Ascending aorta (tissue), 2 donors: ENCODE results near the gene RGS10. TPM values are rescaled to one million over a fixed set of nuclear protein-coding genes. Genes with fewer than 3 reads are reported as not detected.

Source experiments
- DNase-seq, 2 donors: peaks; one replicate each; pipeline ENCODE4 v3.0.0-alpha.2; 2019; ENCODE audit warnings: low spot score in 2 of 2
- H3K27ac ChIP-seq, 2 donors: fragments of 200-600 bp; sonication (generic); one replicate each; pipeline ENCODE4 v1.5.1; 2016 to 2017; ENCODE audit warnings: mild to moderate bottlenecking in 1 of 2
- H3K27me3 ChIP-seq: fragments of 200-600 bp; sonication (generic); one replicate; pipeline ENCODE4 v1.5.1; 2017
- H3K36me3 ChIP-seq, 2 donors: fragments of 200-600 bp; sonication (generic); one replicate each; pipeline ENCODE4 v1.5.1; 2016
- H3K4me1 ChIP-seq, 2 donors: fragments of 200-600 bp; sonication (generic); one replicate each; pipeline ENCODE4 v1.5.1; 2016 to 2017; ENCODE audit warnings: mild to moderate bottlenecking in 1 of 2
- H3K4me3 ChIP-seq, 2 donors: fragments of 200-600 bp; sonication (generic); one replicate each; pipeline ENCODE4 v1.5.1; 2016 to 2017; ENCODE audit warnings: mild to moderate bottlenecking in 1 of 2
- H3K9me3 ChIP-seq, 2 donors: fragments of 200-600 bp; sonication (generic); one replicate each; pipeline ENCODE4 v1.5.1; 2016
- intact Hi-C: fragments of 100-400 bp; cut with DNase I; formaldehyde crosslinking; loops from one replicate; pipeline ENCODE4 v1.15.1; 2023
- total RNA-seq: library from RNA; depleted of rRNA; stranded (reverse); fragments of >200 nt; gene quantifications from one replicate; pipeline ENCODE4 v1.1.0, GENCODE V29; 2016
- TF ChIP-seq, protein P1 (sequence below), 3 experiments: fragments of 200-600 bp in 2 of 3; fragments of 450-650 bp in 1 of 3; sonication (generic) in 2 of 3; IDR thresholded peaks; one replicate each; pipeline ENCODE4 v1.5.1; 2016 to 2019; ENCODE audit warnings: antibody characterized with exemption in 3 of 3, mild to moderate bottlenecking in 1 of 3, moderate library complexity in 1 of 3

RGS10 gene
- total RNA-seq, 1 donor from 2014 or later, result 42.9 TPM

DNA sequence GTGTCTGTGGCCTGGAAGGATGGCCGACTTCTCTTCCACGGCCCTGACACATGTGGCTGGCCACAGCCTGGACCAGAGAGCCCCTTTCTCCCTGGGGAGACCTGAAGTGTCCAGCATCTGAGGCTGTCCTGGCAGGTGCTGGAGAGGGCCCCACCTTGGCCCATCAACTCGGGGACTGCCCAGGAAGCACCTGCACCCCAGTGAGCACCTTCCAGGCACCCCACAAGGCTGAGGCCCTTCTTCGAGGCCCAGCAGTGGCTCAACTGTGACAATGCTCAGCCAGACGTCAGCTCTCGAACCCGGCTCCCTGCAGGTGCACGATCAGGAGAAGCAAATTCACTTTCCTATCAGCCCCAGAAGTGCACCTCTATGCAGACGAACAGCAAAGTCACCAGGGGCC lies 24.3 kb downstream of the RGS10 start:
- no peaks in the 10 kb centered on the region for H3K36me3 ChIP-seq
- intact Hi-C loops, result no loop called here

DNA sequence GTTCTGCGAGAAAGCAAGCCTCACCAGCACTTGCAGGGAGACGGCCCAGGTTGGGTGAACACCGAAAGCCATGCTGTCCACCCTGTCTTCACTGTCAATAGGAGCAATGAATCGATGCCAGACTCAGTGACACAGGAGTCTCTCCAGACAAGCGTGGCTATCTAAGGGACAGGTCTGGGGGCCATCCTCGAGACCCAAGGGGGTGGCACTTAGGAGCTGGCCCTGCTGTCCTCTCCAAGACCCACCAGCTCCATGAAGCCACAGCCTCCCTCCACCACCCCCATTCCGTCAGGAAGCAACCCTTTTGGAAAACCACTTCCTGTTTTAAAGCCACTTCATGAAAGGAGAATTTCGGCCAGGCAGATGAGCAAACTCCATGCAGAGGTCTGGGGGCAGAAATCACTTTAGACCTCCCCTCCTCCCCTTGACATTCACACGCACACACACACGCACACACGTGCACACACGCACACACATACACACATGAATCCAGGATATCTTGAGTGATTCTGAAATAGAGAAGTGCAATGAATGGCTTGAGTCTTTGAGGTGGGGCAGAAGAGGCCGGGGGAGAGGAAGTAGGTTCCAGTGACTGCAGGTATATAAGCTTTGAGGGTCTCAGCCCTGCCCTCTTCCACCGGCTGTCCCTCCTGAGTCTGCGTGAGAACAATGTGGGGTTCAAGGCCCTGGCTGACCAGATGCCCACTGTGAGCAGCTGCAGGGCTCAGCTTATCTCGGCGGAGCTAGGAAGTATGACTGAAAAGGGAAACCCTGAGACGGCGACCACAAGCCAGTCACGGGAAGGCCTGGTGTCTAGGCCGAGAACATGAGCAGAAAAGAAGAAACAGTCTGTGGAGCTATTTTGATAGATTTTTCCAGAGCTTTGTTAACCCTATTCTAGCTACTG lies 25.0 kb downstream of the RGS10 start:
- no peak for DNase-seq
- Histone ChIP-seq H3K27me3 (no peaks in the 10 kb centered on the region), H3K36me3 (no peaks in the 10 kb centered on the region), H3K4me1 (no peaks in the 10 kb centered on the region), H3K27ac (peak overlapping the region in 1 of 2 donors; percentile 19), H3K9me3 (no peaks in the 10 kb centered on the region), H3K4me3 (no peak overlapping the region)
- intact Hi-C loops, result no loop called here
- TF ChIP-seq, protein P1, sequence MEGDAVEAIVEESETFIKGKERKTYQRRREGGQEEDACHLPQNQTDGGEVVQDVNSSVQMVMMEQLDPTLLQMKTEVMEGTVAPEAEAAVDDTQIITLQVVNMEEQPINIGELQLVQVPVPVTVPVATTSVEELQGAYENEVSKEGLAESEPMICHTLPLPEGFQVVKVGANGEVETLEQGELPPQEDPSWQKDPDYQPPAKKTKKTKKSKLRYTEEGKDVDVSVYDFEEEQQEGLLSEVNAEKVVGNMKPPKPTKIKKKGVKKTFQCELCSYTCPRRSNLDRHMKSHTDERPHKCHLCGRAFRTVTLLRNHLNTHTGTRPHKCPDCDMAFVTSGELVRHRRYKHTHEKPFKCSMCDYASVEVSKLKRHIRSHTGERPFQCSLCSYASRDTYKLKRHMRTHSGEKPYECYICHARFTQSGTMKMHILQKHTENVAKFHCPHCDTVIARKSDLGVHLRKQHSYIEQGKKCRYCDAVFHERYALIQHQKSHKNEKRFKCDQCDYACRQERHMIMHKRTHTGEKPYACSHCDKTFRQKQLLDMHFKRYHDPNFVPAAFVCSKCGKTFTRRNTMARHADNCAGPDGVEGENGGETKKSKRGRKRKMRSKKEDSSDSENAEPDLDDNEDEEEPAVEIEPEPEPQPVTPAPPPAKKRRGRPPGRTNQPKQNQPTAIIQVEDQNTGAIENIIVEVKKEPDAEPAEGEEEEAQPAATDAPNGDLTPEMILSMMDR (IDR thresholded peaks at IDR 0.05), result no peak

More for the DNA sequence above, 24.3 kb downstream of the RGS10 start:
- H3K27ac ChIP-seq, result peak overlapping the region in 1 of 2 donors; percentile 24
- H3K4me3 ChIP-seq, result no peak overlapping the region
- TF ChIP-seq, protein P1 (IDR thresholded peaks at IDR 0.05), result no peak
- H3K9me3 ChIP-seq, result no peaks in the 10 kb centered on the region
- no peaks in the 10 kb centered on the region for H3K27me3 ChIP-seq
- no peak for DNase-seq
- H3K4me1 ChIP-seq, result no peaks in the 10 kb centered on the region

DNA sequence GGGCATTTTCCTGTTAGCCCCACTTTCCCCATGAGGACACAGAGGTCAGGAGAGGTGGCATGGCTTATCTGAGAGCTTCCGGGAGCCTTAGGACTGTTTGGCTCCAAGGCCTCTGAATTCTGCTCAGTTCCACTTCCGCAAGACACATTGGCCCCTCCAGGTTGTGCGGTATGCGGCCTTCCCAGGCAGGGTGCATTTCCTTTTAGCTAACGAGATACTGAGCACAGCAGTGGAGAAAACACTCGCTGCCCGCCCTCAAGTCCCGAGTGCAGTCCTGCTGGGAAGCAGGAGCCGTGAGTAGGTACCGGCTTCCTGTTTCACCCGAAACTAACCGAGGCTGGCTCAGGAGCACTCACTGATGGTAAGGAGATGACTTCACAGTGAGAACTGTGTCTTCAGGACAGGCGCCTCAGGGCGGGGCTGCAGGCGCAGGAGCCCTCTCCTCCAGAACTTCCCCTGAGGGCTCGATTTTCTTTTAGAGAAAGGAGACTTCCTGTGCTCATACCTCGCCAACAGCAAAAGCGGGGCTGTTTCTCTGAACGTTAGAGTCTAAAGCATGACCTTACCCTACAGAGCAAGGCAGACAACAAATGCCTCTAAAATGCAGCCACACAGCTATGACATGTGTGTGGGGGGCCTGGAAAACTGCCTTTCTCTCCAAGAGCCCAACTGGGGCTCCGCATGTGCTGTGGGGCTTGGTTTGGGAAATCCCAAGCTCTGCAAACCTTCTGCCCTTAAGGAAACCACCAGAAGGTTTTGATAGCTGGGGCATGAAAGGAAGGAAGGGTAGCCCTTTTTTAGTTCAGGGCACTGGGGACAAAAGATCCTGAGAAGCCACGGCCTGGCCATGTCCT lies 25.9 kb downstream of the RGS10 start:
- intact Hi-C loops, result no loop called here
- Histone ChIP-seq H3K27me3 (no peaks in the 10 kb centered on the region), H3K4me1 (no peaks in the 10 kb centered on the region), H3K4me3 (no peak overlapping the region), H3K27ac (peak overlapping the region in 1 of 2 donors; percentile 19), H3K36me3 (no peaks in the 10 kb centered on the region), H3K9me3 (no peaks in the 10 kb centered on the region)
- DNase-seq, result peak in 1 of 2 donors; percentile 24
- TF ChIP-seq, protein P1 (IDR thresholded peaks at IDR 0.05), result no peak

DNA sequence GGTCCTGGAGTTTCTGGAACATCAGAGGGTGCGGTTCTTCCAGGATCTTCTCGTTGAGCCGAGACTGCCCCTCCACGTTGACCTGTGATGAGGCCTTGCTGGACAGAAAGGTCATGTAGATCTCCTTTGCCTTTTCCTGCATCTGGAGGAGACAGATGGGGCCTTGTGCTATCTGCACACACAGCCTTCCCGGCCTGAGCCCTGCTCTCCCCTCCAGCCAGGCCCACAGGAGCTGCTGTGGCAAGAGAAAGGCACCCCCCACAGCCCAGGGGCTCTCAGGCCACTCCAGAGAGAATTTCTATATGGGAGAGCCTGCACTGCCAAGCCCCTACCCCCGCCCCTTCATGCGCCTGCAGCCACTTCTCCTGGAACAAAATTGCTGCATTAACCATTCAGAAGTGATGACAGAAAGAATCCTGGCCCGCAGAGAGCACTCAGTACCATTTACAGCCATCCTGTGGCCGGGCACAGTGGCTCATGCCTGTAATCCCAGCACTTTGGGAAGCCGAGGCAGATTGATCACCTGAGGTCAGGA lies 26.9 kb downstream of the RGS10 start:
- H3K9me3 ChIP-seq, result no peaks in the 10 kb centered on the region
- no peaks in the 10 kb centered on the region for H3K27me3 ChIP-seq
- no peaks in the 10 kb centered on the region for H3K36me3 ChIP-seq
- TF ChIP-seq, protein P1 (IDR thresholded peaks at IDR 0.05), result no peak
- no peak overlapping the region for H3K27ac ChIP-seq
- H3K4me3 ChIP-seq, result no peak overlapping the region
- H3K4me1 ChIP-seq, result no peaks in the 10 kb centered on the region
- intact Hi-C loops, result no loop called here
- DNase-seq, result peak in 1 of 2 donors; percentile 1

DNA sequence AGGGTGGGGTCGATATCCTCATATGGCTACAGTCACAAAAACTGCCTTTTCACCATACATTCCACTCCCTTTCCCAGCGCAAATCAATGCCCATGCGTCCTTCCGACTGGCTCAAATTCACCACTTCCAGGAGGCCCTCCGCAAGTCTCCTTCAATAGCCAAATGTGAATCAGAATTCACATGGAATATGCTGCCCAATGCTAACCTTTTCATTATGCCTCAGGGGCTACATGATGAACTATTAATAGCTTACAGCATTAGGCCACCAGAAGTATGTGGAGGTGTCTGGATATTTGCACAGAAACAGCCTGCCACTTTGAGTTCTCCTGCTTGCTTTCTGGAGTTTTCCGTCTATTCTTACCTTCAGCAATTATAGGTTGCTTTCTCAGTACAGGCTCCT lies 27.7 kb downstream of the RGS10 start:
- Histone ChIP-seq H3K27me3 (no peaks in the 10 kb centered on the region), H3K36me3 (no peaks in the 10 kb centered on the region), H3K4me3 (no peak overlapping the region), H3K9me3 (no peaks in the 10 kb centered on the region), H3K4me1 (peaks cover 0 to 4% of the 10 kb centered on the region in 2 donors), H3K27ac (no peak overlapping the region)
- intact Hi-C loops, result no loop called here
- TF ChIP-seq, protein P1 (IDR thresholded peaks at IDR 0.05), result no peak
- no peak for DNase-seq
